Mesendoderm (in vitro differentiated cells): ENCODE data around the gene PEG3.

Experiments used
- DNase-seq: peaks from one replicate; pipeline ENCODE4 v3.0.0; 2013
- H2AK5ac ChIP-seq: 2 replicates; pipeline ENCODE4 v1.6.1; 2013; ENCODE audit warnings: low read length, inconsistent platforms
- H2BK120ac ChIP-seq: 2 replicates; pipeline ENCODE4 v1.6.1; 2013; ENCODE audit warnings: low read depth, mild to moderate bottlenecking, low read length, moderate library complexity, mixed read lengths
- H2BK15ac ChIP-seq: replicated peaks from 2 replicates; pipeline ENCODE4 v1.6.1; 2013; ENCODE audit warnings: low read depth, mild to moderate bottlenecking, moderate library complexity
- H2BK5ac ChIP-seq: 2 replicates; pipeline ENCODE4 v1.6.1; 2013; ENCODE audit warnings: low read length, inconsistent platforms
- H3K18ac ChIP-seq: 2 replicates; pipeline ENCODE4 v1.6.1; 2013; ENCODE audit warnings: mild to moderate bottlenecking, low read length, mixed read lengths
- H3K23ac ChIP-seq: one replicate; pipeline ENCODE4 v1.6.1; 2013; ENCODE audit warnings: low read length
- H3K27ac ChIP-seq: 2 replicates; pipeline ENCODE4 v1.5.1; 2013; ENCODE audit warnings: low read depth, mild to moderate bottlenecking, inconsistent platforms, low read length, moderate library complexity
- H3K27me3 ChIP-seq: 2 replicates; pipeline ENCODE4 v1.6.1; 2013; ENCODE audit warnings: low read length, control low read depth, mild to moderate bottlenecking, inconsistent platforms; ENCODE audit not compliant: insufficient read depth, poor library complexity
- H3K36me3 ChIP-seq: 2 replicates; pipeline ENCODE4 v1.6.1; 2013; ENCODE audit warnings: low read length, inconsistent platforms; ENCODE audit not compliant: control insufficient read depth, insufficient read depth
- H3K4ac ChIP-seq: one replicate; pipeline ENCODE4 v1.6.1; 2013; ENCODE audit warnings: low read depth, mild to moderate bottlenecking, low read length, moderate library complexity
- H3K4me1 ChIP-seq: 2 replicates; pipeline ENCODE4 v1.6.1; 2013; ENCODE audit warnings: low read depth, low read length, inconsistent platforms; ENCODE audit not compliant: control insufficient read depth
- H3K4me2 ChIP-seq: 2 replicates; pipeline ENCODE4 v1.6.1; 2013; ENCODE audit warnings: low read length
- H3K4me3 ChIP-seq: 2 replicates; pipeline ENCODE4 v1.5.1; 2013; ENCODE audit warnings: mild to moderate bottlenecking, low read length
- H3K56ac ChIP-seq: one replicate; pipeline ENCODE4 v1.6.1; 2013; ENCODE audit warnings: low read length
- H3K79me1 ChIP-seq: 2 replicates; pipeline ENCODE4 v1.6.1; 2013; ENCODE audit warnings: low read length, inconsistent platforms
- H3K79me2 ChIP-seq: 2 replicates; pipeline ENCODE4 v1.6.1; 2013; ENCODE audit warnings: mild to moderate bottlenecking, low read length; ENCODE audit not compliant: control insufficient read depth, insufficient read depth
- H3K9ac ChIP-seq: 2 replicates; pipeline ENCODE4 v1.6.1; 2013; ENCODE audit warnings: low read length, inconsistent platforms
- H4K5ac ChIP-seq: one replicate; pipeline ENCODE4 v1.6.1; 2013; ENCODE audit warnings: low read length
- H4K8ac ChIP-seq: one replicate; pipeline ENCODE4 v1.6.1; 2013; ENCODE audit warnings: low read depth, mild to moderate bottlenecking, control low read depth, low read length, moderate library complexity
- WGBS: extraction: QIAGEN DNeasy Blood & Tissue Kit; methylation state at CpG from one replicate; pipeline ENCODE4 v1.1.7; 2013; ENCODE audit warnings: low lambda C conversion rate, missing lambda C conversion rate; ENCODE audit not compliant: insufficient coverage; ENCODE audit errors: extremely low coverage; 5-methylcytosine and 5-hydroxymethylcytosine counted together

The PEG3 gene

GRCh38 chr19:56834564-56835375 lies 5.8 kb downstream of the PEG3 start:
- Histone ChIP-seq H3K4me1 (no peaks in the 10 kb centered on the region), H2BK120ac (no peak overlapping the region), H3K9ac (no peak overlapping the region), H3K56ac (no peak overlapping the region), H3K27me3 (no peaks in the 10 kb centered on the region), H3K4me3 (no peak overlapping the region), H2BK5ac (no peak overlapping the region), H3K23ac (no peak overlapping the region), H3K79me1 (no peaks in the 10 kb centered on the region), H3K4ac (no peak overlapping the region), H3K36me3 (no peaks in the 10 kb centered on the region), H3K79me2 (no peaks in the 10 kb centered on the region), H3K27ac (no peak overlapping the region), H3K18ac (no peak overlapping the region), H2BK15ac (no peak overlapping the region), H4K8ac (no peak overlapping the region), H3K4me2 (no peak overlapping the region), H2AK5ac (no peak overlapping the region), H4K5ac (no peak overlapping the region)
- no CpG with 5 or more reads among the region's 5 CpGs for WGBS
- no peak for DNase-seq

GRCh38 chr19:56832352-56832928 lies 8.1 kb downstream of the PEG3 start:
- H3K27me3 ChIP-seq = no peaks in the 10 kb centered on the region
- H3K9ac ChIP-seq = no peak overlapping the region
- H3K27ac ChIP-seq = no peak overlapping the region
- H3K4me3 ChIP-seq = no peak overlapping the region
- no peak overlapping the region for H2BK15ac ChIP-seq
- no peak overlapping the region for H4K8ac ChIP-seq
- H3K79me1 ChIP-seq = no peaks in the 10 kb centered on the region
- H3K18ac ChIP-seq = no peak overlapping the region
- H2AK5ac ChIP-seq = no peak overlapping the region
- no peak overlapping the region for H3K4me2 ChIP-seq
- H3K56ac ChIP-seq = no peak overlapping the region
- no peaks in the 10 kb centered on the region for H3K4me1 ChIP-seq
- no peak overlapping the region for H2BK5ac ChIP-seq
- H3K79me2 ChIP-seq = no peaks in the 10 kb centered on the region
- no peak overlapping the region for H3K23ac ChIP-seq
- H3K4ac ChIP-seq = no peak overlapping the region
- H2BK120ac ChIP-seq = no peak overlapping the region
- H3K36me3 ChIP-seq = no peaks in the 10 kb centered on the region
- no peak overlapping the region for H4K5ac ChIP-seq
- no peak for DNase-seq
- WGBS = no CpG with 5 or more reads among the region's 5 CpGs

GRCh38 chr19:56831255-56831654 lies 9.3 kb downstream of the PEG3 start:
- Histone ChIP-seq H3K4ac (no peak overlapping the region), H3K27ac (no peak overlapping the region)
- no CpG with 5 or more reads among the region's 2 CpGs for WGBS

GRCh38 chr19:56829596-56829995 lies 10.9 kb downstream of the PEG3 start:
- Histone ChIP-seq H3K4me2 (no peak overlapping the region), H3K9ac (no peak overlapping the region), H3K27ac (no peak overlapping the region), H2AK5ac (no peak overlapping the region), H3K18ac (no peak overlapping the region), H3K56ac (no peak overlapping the region), H2BK5ac (no peak overlapping the region), H3K4me1 (no peaks in the 10 kb centered on the region), H4K8ac (no peak overlapping the region), H2BK15ac (no peak overlapping the region), H3K79me2 (no peaks in the 10 kb centered on the region), H3K4me3 (no peak overlapping the region), H4K5ac (no peak overlapping the region), H3K4ac (no peak overlapping the region), H3K27me3 (no peaks in the 10 kb centered on the region), H2BK120ac (no peak overlapping the region), H3K23ac (no peak overlapping the region), H3K79me1 (no peaks in the 10 kb centered on the region), H3K36me3 (no peaks in the 10 kb centered on the region)
- no CpG with 5 or more reads among the region's 6 CpGs for WGBS
- peak; percentile 8 for DNase-seq

More at GRCh38 chr19:56831255-56831654, 9.3 kb downstream of the PEG3 start:
- Histone ChIP-seq H3K56ac (no peak overlapping the region), H3K4me1 (no peaks in the 10 kb centered on the region), H3K27me3 (no peaks in the 10 kb centered on the region), H4K5ac (no peak overlapping the region), H3K18ac (no peak overlapping the region), H3K4me3 (no peak overlapping the region), H4K8ac (no peak overlapping the region), H3K79me2 (no peaks in the 10 kb centered on the region), H3K79me1 (no peaks in the 10 kb centered on the region), H2BK15ac (no peak overlapping the region), H3K4me2 (no peak overlapping the region), H3K36me3 (no peaks in the 10 kb centered on the region), H3K23ac (no peak overlapping the region), H2BK120ac (no peak overlapping the region), H2AK5ac (no peak overlapping the region), H3K9ac (no peak overlapping the region), H2BK5ac (no peak overlapping the region)
- no peak for DNase-seq

- Histone ChIP-seq H3K4ac (no peak overlapping the region), H2AK5ac (no peak overlapping the region)
These were observed 12.8 kb downstream of the PEG3 start for GRCh38 chr19:56827708-56828107.

More at GRCh38 chr19:56827708-56828107, 12.8 kb downstream of the PEG3 start:
- Histone ChIP-seq H3K36me3 (no peaks in the 10 kb centered on the region), H3K4me3 (no peak overlapping the region), H3K9ac (no peak overlapping the region), H3K18ac (no peak overlapping the region), H3K79me2 (no peaks in the 10 kb centered on the region), H3K4me1 (no peaks in the 10 kb centered on the region), H3K23ac (no peak overlapping the region), H4K8ac (no peak overlapping the region), H3K56ac (no peak overlapping the region), H4K5ac (no peak overlapping the region), H3K4me2 (no peak overlapping the region), H3K27ac (no peak overlapping the region), H2BK5ac (no peak overlapping the region), H2BK120ac (no peak overlapping the region), H2BK15ac (no peak overlapping the region), H3K27me3 (no peaks in the 10 kb centered on the region), H3K79me1 (no peaks in the 10 kb centered on the region)
- no CpG with 5 or more reads among the region's 2 CpGs for WGBS
- no peak for DNase-seq
